Stromal cell of bone marrow (primary cell): ENCODE measurements around the gene HOXB4.

Experiments
- DNase-seq: peaks from one replicate; pipeline ENCODE4 v3.0.0-alpha.2; 2012; ENCODE audit warnings: low read depth

HOXB4 gene

GRCh38 chr17:48601539-48602425 lies 23.6 kb upstream of the HOXB4 start:
- no peak for DNase-seq

GRCh38 chr17:48601207-48601538 lies 23.0 kb upstream of the HOXB4 start:
- no peak for DNase-seq

DNA sequence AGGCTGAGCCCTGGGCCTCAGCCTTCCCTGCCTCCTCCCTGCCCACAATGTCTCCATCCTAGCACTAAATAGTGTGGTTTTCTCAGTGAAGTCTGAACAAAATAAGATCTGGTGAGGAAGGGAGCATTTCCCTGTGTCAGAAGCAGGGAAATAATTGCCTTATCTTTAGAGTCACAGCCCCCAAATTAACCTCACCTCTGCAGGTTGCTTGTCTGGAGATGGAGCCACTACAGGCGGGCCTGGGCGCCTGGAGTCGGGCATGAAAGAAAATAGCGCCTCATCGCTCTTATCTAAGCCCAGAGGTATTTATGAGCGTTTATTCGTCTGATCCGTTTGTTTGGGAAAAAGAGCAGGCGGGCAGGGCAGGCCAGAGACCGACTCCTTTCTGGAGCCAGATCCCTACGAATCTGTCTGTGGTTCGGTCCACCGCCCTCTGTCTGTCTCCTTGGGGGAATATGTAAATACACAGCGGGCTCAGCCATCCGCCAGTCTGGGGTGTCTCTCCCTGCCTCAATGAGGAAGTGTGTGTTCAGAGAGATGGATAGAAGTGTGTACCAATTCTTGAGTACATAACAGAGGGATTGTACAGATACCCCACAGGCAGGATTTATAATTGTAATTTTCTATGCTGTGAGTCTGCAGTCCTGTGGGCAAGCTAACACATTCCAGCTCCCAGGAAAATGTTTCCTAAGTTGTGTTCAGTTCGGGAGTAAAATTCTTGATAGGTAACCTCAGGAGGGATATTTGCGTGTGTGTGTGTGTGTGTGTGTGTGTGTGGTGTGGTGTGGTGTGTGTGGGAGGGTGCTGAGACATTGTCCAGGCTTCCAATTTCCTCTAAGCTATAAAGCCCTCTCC lies 22.3 kb upstream of the HOXB4 start:
- no peak for DNase-seq

- DNase-seq, result no peak
Observed at GRCh38 chr17:48599354-48599753, 21.2 kb upstream of the HOXB4 start.

DNA sequence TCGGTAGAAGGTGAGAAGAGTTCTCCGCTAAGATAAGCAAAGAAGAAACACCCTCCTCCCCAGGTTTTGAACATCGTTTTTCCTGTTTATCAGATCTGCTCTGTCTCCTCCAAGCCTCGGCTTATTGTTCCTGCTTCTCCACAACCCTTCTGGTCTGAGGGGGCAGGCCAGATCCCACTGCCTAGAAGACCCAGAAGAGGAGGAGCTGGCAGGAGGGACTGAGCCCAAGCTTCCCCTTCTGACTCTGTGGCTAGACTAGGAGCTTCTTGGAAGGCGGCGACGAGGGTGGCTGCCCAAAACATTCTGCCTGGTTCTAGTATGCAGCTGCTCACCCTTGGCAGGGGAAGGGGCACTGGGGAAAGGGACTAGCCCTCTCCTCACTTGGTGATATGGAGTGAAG lies 20.6 kb upstream of the HOXB4 start:
- no peak for DNase-seq

DNA sequence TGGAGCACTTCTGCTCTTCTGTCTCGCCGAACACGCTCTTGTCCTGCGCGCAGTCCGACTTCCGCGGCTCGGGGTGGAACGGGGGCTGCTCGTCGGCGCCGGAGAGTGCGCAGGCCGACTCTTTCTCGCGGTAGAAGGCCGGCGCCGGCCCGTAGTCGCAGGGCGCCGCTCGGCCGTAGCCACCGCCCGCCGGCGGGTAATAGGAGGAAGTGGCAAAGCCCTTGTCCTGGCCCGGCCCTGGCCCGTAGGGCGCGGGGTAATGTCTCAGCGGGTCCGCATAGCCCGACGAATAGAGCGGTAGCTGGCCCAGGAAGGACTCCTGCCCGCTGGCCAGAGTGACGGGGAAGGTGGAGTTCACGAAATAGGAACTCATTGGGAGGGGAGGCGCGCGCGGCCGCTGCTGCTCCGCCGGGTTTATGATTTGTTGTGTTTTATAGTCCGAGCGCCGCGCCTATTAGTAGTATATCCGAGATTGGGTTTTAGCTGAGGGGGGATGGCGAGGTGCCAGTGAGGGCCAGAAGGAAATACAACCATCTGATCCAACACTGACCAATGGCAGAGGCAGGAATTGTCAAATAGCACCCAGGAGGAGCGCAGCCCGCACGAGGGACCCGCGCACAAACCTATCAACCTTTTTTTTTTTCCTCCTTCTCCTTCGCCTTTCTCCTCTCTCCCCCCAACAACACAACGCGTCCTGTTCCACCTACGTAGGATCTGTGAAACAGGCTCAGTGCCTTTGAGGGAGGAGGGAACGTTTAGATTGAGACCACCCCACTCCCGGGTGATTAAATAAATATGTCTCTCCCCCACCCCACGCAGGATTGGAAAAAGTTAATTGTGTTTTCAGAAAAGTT lies 19.9 kb upstream of the HOXB4 start:
- DNase-seq, result no peak

GRCh38 chr17:48597528-48597777 lies 19.3 kb upstream of the HOXB4 start:
- DNase-seq, result no peak

DNA sequence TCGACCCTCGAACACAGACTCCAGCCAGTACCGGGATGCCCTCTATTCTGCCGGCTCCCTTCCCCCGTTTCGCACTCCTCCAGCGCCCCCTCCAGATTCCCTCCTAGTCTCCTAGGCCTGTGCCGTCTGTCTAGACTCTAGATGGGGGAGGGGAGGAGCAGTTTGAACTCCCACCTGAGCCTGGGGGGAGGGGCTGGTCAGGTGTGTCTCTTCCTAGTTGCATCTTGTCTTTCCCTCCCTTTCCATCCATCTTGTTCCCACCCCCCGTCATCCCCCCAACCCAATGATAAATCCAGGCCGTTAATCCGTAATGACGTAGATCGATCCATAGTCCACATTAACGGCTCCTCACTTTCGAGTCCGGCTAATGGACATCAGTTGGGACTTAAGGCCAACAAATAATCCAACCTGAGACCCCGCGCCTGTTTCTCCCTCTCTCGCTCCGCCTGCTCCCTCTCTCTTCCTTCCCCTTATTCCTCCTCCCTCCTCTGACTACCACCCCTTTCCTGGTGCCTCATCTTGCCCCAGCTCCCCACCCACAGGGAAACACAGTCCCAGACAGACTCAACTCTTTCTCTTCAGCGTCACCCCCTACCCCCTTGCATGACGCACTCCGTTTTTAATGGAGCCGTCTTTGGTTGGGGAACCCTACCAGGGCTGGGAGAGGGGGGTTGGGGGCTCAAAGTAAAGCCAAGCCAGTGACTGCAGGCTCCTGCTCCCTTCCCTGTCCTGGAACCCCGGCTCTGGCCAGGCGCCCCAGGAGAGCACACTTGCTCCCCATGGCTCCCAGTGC lies 18.8 kb upstream of the HOXB4 start:
- DNase-seq, result no peak

DNA sequence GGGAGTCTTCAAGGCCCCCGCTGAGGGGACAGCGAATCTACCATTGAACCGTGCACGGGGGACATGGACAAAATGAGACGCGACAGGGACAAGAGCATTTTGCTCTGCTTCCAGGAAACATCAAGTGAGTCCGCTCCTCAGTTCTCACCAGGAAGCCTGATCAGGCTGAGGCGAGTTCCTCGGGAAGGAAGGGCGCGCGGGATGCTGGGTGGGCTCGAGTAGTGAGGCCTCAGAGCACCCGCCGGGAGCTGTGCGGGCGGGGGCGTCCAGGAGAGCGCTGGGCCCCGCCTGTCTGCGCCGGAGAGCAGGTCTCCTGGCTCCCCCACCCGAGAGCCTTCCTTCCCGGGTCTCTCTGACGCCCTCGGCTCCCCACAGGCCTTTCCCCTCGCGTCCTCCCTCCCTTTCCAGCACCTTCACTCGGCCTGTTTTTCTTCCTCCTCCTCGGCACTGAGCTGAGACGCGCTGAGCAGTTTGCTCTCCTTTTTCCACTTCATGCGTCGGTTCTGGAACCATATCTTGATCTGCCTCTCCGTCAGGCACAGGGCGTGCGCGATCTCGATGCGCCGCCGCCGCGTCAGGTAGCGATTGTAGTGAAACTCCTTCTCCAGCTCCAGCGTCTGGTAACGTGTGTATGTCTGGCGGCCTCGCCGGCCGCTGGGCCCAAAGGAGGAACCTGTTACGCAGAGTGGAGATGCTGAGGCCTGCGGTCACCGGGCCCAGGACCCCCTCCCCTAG lies 18.0 kb upstream of the HOXB4 start:
- no peak for DNase-seq

GRCh38 chr17:48595278-48595999 lies 17.3 kb upstream of the HOXB4 start:
- DNase-seq, result no peak

GRCh38 chr17:48594538-48595277 lies 16.6 kb upstream of the HOXB4 start:
- no peak for DNase-seq

GRCh38 chr17:48593840-48594537 lies 15.8 kb upstream of the HOXB4 start:
- no peak for DNase-seq

- DNase-seq, result no peak
Observed at GRCh38 chr17:48593126-48593829, 15.1 kb upstream of the HOXB4 start, which contains the start of gene HOXB5. HOXB5 (minus strand) TSS chr17:48593779; CDS start chr17:48593682, 97 bp downstream.

- DNase-seq, result no peak
Observed at GRCh38 chr17:48592577-48592976, 14.4 kb upstream of the HOXB4 start.

DNA sequence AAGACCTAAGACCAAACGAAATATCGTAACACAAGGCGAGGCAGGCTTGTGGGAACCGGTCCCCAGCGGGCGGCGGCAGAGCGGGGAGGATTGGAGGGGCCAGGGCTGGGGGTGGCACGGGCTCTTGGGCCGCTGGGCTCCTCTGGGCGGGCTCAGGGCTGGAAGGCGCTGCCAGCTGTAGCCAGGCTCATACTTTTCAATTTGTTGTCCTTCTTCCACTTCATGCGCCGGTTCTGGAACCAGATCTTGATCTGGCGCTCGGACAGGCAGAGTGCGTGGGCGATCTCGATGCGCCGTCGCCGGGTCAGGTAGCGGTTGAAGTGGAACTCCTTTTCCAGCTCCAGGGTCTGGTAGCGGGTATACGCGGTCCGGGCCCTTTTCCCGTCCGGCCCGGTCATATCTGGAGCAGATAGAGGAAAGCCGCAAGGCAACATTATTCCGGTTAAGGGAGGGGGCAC lies 13.9 kb upstream of the HOXB4 start:
- DNase-seq, result no peak

DNA sequence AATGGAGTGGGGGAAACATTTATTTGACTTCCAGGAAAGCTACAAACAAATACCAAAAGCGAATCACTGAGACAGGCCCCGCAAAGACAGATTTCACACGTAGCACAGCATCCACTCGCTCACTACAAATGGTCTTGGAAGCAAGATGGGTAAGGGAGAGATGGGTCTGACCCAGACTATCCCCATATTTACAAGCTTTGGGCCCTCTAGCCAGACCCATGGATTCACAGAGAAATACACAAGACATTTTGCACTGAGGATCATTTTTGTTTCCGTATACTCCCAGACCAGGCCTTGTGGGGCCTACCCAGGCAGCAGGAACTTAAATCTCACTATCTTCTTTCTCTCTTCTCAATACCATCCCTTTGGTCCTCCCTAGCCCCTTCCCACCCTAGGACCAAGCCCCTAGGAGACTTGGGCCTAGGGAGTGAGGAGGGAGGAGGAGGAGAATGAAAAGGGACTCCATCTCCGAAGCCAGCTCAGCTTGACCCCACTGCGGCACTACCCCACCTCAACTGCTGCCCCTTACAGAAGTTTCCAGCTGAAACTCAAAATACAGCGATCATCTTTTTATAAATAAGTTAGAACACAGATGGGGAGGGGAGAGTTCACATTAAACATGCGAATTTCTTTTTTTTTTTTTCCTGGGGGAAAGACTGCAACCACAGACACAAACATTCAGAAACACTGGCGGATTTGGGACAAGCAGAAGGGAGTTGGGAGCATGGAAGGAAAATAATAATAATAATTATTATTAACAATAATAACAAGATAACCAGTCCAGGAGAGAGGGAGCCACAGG lies 13.3 kb upstream of the HOXB4 start:
- no peak for DNase-seq

DNA sequence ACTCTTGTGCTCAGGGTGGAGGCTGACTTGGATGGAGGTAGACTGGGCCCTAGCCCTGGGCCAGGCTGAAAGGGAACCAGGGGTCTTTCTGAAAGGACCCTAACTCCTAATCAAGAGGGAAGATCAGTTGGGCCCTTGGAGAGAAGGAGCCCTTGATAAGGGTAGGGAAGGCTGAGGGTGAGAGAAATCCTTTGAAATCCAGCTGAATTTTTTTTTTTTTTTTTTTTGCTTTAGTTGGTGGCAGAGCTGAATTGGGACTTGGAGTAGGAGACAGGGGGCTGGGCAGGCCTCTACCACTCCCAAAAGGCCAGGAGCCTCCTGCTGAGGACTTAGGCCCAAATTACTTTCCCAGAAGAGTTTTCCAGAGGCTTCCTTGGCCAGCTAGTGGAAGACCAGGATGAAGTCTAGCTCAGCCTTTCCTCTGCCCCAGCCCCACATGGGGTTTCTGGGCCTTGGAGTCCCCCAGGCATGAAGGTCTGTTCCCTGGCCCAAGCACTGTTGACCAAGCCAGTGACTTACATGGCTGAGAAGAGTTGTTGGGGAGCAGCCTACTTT lies 12.5 kb upstream of the HOXB4 start:
- no peak for DNase-seq
